GM23338 (cell line): Measurements from ENCODE around the gene ERGIC2. TPM values are rescaled to one million over a fixed set of nuclear protein-coding genes. Genes with fewer than 3 reads are reported as not detected.

Experiments used
- ATAC-seq: fragments of 200-7000 bp; cut with Tn5 transposase; 3 replicates; pipeline ENCODE4 v1.9.1; 2020
- DNase-seq: peaks from one replicate; pipeline ENCODE4 v3.0.0-alpha.2; 2015; ENCODE audit warnings: low spot score
- H2AFZ ChIP-seq: fragments of 200-600 bp; sonication (generic); 2 replicates; pipeline ENCODE4 v1.8.0; 2016; ENCODE audit warnings: antibody characterized with exemption, mild to moderate bottlenecking, moderate library complexity
- H3F3A ChIP-seq: fragments of 200-600 bp; sonication (generic); replicated peaks from 2 replicates; pipeline ENCODE4 v1.8.0; 2017; ENCODE audit warnings: antibody characterized with exemption, mixed run types, low read depth
- H3K27ac ChIP-seq: fragments of 200-600 bp; sonication (generic); 2 replicates; pipeline ENCODE4 v1.6.1; 2016; ENCODE audit warnings: low read depth
- H3K27me3 ChIP-seq: fragments of 200-600 bp; sonication (generic); 2 replicates; pipeline ENCODE4 v1.8.0; 2016; ENCODE audit warnings: mild to moderate bottlenecking, mixed run types, moderate library complexity; ENCODE audit not compliant: insufficient read depth
- H3K36me3 ChIP-seq: fragments of 200-600 bp; sonication (generic); 2 replicates; pipeline ENCODE4 v1.8.0; 2016; ENCODE audit warnings: mild to moderate bottlenecking; ENCODE audit not compliant: insufficient read depth
- H3K4me1 ChIP-seq: fragments of 200-600 bp; sonication (generic); 2 replicates; pipeline ENCODE4 v1.8.0; 2016; ENCODE audit warnings: mild to moderate bottlenecking, moderate library complexity; ENCODE audit not compliant: insufficient read depth
- H3K4me2 ChIP-seq: fragments of 200-600 bp; sonication (generic); 2 replicates; pipeline ENCODE4 v1.7.1; 2017; ENCODE audit warnings: mixed run types
- H3K4me3 ChIP-seq: fragments of 200-600 bp; sonication (generic); 2 replicates; pipeline ENCODE4 v1.6.1; 2016; ENCODE audit warnings: mixed run types
- H3K79me2 ChIP-seq: fragments of 200-600 bp; sonication (generic); replicated peaks from 2 replicates; pipeline ENCODE4 v1.8.0; 2017; ENCODE audit warnings: mild to moderate bottlenecking; ENCODE audit not compliant: insufficient read depth
- H3K9me2 ChIP-seq: fragments of 200-600 bp; sonication (generic); 2 replicates; pipeline ENCODE4 v1.8.0; 2017; ENCODE audit not compliant: insufficient read depth
- H4K20me1 ChIP-seq: fragments of 200-600 bp; sonication (generic); replicated peaks from 2 replicates; pipeline ENCODE4 v1.8.0; 2017; ENCODE audit warnings: mild to moderate bottlenecking; ENCODE audit not compliant: insufficient read depth
- H3K27ac Mint-ChIP-seq: 2 replicates; pipeline ENCODE4 v1.8.0; 2020; ENCODE audit warnings: inconsistent platforms, mild to moderate bottlenecking, moderate library complexity, mixed read lengths
- H3K27me3 Mint-ChIP-seq: 3 replicates; pipeline ENCODE4 v1.8.0; 2022; ENCODE audit warnings: low read depth, mild to moderate bottlenecking, moderate library complexity, mixed read lengths, inconsistent platforms; ENCODE audit not compliant: insufficient read depth, poor library complexity
- H3K36me3 Mint-ChIP-seq: 3 replicates; pipeline ENCODE4 v1.8.0; 2021; ENCODE audit warnings: low read depth, mild to moderate bottlenecking, inconsistent platforms, moderate library complexity, mixed read lengths
- H3K4me1 Mint-ChIP-seq: 3 replicates; pipeline ENCODE4 v1.8.0; 2020; ENCODE audit warnings: mild to moderate bottlenecking, inconsistent platforms, mixed read lengths
- H3K4me3 Mint-ChIP-seq: 3 replicates; pipeline ENCODE4 v1.8.0; 2021; ENCODE audit warnings: moderate library complexity, mild to moderate bottlenecking, inconsistent platforms, mixed read lengths
- H3K9me3 Mint-ChIP-seq: 3 replicates; pipeline ENCODE4 v1.8.0; 2020; ENCODE audit warnings: moderate library complexity, mild to moderate bottlenecking, inconsistent platforms, mixed read lengths
- ETS1 ChIP-seq: IDR thresholded peaks from 2 replicates; pipeline ENCODE4 v1.6.1; 2016; ENCODE audit warnings: antibody characterized with exemption
- EZH2 ChIP-seq: fragments of 200-600 bp; sonication (generic); IDR thresholded peaks from one replicate; pipeline ENCODE4 v1.8.0; 2017; ENCODE audit warnings: antibody characterized with exemption, mild to moderate bottlenecking, low read depth; ENCODE audit not compliant: unreplicated experiment
- EZH2phosphoT487 ChIP-seq: fragments of 200-600 bp; sonication (generic); IDR thresholded peaks from one replicate; pipeline ENCODE4 v1.8.1; 2018; ENCODE audit warnings: antibody characterized with exemption; ENCODE audit not compliant: unreplicated experiment
- JUNB ChIP-seq: IDR thresholded peaks from one replicate; pipeline ENCODE4 v1.6.1; 2016; ENCODE audit warnings: antibody characterized with exemption; ENCODE audit not compliant: unreplicated experiment
- POLR2AphosphoS5 ChIP-seq: IDR thresholded peaks from 2 replicates; pipeline ENCODE4 v1.6.1; 2016; ENCODE audit warnings: antibody characterized with exemption, low read depth
- ZNF114 ChIP-seq: fragments of 250-450 bp; sonication (Bioruptor Pico); IDR thresholded peaks from 2 replicates; pipeline ENCODE4 v1.5.0; 2020; ENCODE audit warnings: mild to moderate bottlenecking, moderate library complexity
- ZNF462 ChIP-seq: fragments of 250-450 bp; sonication (Bioruptor Pico); IDR thresholded peaks from 2 replicates; pipeline ENCODE4 v1.5.0; 2020; ENCODE audit warnings: mild to moderate bottlenecking, moderate library complexity
- polyA plus RNA-seq: library from polyadenylated mRNA; unstranded; fragments of >200 nt; fragmentation: Nextera tagmentation; extraction: Ambion mirVana; gene quantifications from 2 replicates; pipeline ENCODE4 v1.2.1, GENCODE V29; 2016
- total RNA-seq: library from RNA; depleted of rRNA; stranded (reverse); fragments of >200 nt; shearing (Covaris generic); gene quantifications from 2 replicates; pipeline ENCODE4 v1.2.3, GENCODE V29; 2014
- TF ChIP-seq, protein P1 (sequence below): IDR thresholded peaks from one replicate; pipeline ENCODE4 v1.6.1; 2018; ENCODE audit warnings: antibody characterized with exemption; ENCODE audit not compliant: unreplicated experiment
- TF ChIP-seq, protein P2 (sequence below), 2 experiments: fragments of 200-600 bp in 1 of 2; sonication (generic) in 1 of 2; conservative IDR thresholded peaks; 2 replicates each; pipeline versions ENCODE4 v1.5.1 to v1.6.1; 2016 to 2017; ENCODE audit warnings: antibody characterized with exemption in 2 of 2, low read depth in 2 of 2, mild to moderate bottlenecking in 2 of 2, moderate library complexity in 1 of 2

ERGIC2 gene
- total and polyA plus RNA-seq, 2 experiments from 2014 or later = 77.1 to 107 TPM

- Mint-ChIP-seq H3K4me1 (no peaks in the 10 kb centered on the region), H3K9me3 (peaks cover 23% of the 10 kb centered on the region), H3K27ac (no peak overlapping the region), H3K27me3 (no peaks in the 10 kb centered on the region), H3K4me3 (no peak overlapping the region), H3K36me3 (peaks cover 15% of the 10 kb centered on the region)
- DNase-seq (no peak), ATAC-seq (no peak)
- Histone ChIP-seq H2AFZ (no peak overlapping the region), H3K27me3 (no peaks in the 10 kb centered on the region), H3K36me3 (0 out of 2 replicates have a peak, but pooled peaks cover 5% of the 10 kb centered on the region), H3F3A (no peaks in the 10 kb centered on the region), H3K4me1 (no peaks in the 10 kb centered on the region), H4K20me1 (no peaks in the 10 kb centered on the region), H3K9me2 (0 out of 2 replicates have a peak, but pooled peaks cover 5% of the 10 kb centered on the region), H3K27ac (no peak overlapping the region), H3K79me2 (no peaks in the 10 kb centered on the region), H3K4me2 (no peak overlapping the region), H3K4me3 (no peak overlapping the region)
- TF ChIP-seq ZNF462 (CRISPR knock-in tag) (no peak), EZH2 (no peak), ZNF114 (no peak), EZH2phosphoT487 (no peak), JUNB (no peak), POLR2AphosphoS5 (no peak), ETS1 (no peak)
- TF ChIP-seq, protein P1, sequence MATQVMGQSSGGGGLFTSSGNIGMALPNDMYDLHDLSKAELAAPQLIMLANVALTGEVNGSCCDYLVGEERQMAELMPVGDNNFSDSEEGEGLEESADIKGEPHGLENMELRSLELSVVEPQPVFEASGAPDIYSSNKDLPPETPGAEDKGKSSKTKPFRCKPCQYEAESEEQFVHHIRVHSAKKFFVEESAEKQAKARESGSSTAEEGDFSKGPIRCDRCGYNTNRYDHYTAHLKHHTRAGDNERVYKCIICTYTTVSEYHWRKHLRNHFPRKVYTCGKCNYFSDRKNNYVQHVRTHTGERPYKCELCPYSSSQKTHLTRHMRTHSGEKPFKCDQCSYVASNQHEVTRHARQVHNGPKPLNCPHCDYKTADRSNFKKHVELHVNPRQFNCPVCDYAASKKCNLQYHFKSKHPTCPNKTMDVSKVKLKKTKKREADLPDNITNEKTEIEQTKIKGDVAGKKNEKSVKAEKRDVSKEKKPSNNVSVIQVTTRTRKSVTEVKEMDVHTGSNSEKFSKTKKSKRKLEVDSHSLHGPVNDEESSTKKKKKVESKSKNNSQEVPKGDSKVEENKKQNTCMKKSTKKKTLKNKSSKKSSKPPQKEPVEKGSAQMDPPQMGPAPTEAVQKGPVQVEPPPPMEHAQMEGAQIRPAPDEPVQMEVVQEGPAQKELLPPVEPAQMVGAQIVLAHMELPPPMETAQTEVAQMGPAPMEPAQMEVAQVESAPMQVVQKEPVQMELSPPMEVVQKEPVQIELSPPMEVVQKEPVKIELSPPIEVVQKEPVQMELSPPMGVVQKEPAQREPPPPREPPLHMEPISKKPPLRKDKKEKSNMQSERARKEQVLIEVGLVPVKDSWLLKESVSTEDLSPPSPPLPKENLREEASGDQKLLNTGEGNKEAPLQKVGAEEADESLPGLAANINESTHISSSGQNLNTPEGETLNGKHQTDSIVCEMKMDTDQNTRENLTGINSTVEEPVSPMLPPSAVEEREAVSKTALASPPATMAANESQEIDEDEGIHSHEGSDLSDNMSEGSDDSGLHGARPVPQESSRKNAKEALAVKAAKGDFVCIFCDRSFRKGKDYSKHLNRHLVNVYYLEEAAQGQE = no peak
- TF ChIP-seq, protein P2, sequence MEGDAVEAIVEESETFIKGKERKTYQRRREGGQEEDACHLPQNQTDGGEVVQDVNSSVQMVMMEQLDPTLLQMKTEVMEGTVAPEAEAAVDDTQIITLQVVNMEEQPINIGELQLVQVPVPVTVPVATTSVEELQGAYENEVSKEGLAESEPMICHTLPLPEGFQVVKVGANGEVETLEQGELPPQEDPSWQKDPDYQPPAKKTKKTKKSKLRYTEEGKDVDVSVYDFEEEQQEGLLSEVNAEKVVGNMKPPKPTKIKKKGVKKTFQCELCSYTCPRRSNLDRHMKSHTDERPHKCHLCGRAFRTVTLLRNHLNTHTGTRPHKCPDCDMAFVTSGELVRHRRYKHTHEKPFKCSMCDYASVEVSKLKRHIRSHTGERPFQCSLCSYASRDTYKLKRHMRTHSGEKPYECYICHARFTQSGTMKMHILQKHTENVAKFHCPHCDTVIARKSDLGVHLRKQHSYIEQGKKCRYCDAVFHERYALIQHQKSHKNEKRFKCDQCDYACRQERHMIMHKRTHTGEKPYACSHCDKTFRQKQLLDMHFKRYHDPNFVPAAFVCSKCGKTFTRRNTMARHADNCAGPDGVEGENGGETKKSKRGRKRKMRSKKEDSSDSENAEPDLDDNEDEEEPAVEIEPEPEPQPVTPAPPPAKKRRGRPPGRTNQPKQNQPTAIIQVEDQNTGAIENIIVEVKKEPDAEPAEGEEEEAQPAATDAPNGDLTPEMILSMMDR (conservative IDR thresholded peaks at IDR 0.05; ENCODE audit: low read depth in 2 of 2) = no peak
Measured at GRCh38 chr12:29415111-29415510, 34.1 kb upstream of the ERGIC2 start.
